ENCODE results near the gene STEAP4.
"Not testable (repeated sequence)": the region's sequence is repeated elsewhere in the genome, so short reads cannot be mapped to it uniquely, and the experiment has no call there.

The STEAP4 gene

GRCh38 chr7:88312061-88312663 lies 5.5 kb upstream of the STEAP4 start:
- DNase-seq (ENCODE audit: low spot score): peak; percentile 29

DNA sequence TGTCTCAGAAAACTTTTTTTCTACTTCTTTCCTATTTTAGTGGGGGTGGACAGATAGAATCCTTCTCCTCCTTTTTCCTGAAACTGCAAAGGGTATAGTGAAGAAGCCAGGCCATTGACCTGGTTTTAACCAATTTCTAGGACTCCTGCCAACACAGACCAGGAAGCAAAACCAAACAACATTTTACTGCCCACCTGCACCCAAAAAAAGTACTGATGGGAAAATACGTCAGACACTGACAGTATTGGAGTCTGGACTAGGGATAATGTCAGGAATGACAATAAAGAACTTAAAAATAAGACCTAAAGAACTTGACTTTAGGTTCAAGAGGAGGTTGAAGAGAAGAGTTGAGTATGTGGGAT lies 5.0 kb upstream of the STEAP4 start:
- DNase-seq (ENCODE audit: low spot score): no peak

DNA sequence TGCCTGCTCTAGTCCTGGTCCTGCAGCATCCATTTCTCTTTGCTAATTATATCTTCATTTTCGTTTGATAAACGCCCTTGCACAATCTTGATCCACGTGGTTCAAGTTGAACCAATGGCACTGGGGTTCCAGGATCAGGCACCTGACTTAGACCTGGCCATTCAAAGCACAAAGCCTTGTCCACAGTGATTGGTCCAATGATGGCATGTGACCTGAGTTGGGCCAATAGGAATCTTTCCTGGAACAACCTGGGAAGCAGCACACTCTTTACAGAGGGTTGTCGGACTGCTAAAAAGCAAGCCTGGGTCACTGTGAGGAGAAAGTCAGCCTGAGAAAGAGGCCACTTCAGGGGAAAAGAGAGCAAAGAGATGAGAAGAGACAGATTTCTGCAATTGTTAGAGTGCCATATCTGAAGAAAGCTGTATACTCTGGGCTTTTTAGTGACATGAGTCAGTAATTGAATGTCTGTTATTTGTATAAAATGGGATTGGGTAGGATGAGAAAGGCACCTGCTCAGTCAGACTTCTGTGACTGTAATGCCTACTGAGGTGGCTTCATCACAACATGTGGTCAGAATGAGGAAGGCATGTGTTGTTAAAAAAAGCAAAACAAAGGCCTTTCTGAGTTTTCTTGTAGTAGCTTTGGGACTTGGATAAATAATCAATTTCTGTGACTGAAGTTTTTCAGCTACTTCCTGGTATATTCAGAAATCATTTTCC lies 4.4 kb upstream of the STEAP4 start:
- no peak for DNase-seq (ENCODE audit: low spot score)

DNA sequence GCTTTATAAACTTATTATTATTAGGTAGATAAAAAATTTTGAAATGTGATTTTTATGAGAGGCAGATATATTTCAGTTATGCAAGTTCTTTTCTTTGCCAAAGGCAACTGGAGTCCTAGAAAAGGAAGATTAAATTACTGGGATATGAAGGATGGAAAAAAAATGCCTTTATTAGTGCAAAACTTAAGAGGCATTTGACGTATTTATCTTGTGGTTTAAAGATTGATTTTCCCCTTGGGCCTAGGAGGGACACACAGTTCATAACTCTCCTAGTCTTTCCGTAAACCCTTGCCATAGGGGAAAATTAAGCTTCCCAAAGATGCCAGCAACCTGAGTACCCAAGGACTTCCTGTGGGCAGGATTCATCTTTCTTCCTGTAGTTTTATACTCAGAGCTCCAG lies 3.1 kb upstream of the STEAP4 start:
- DNase-seq (ENCODE audit: low spot score): no peak

DNA sequence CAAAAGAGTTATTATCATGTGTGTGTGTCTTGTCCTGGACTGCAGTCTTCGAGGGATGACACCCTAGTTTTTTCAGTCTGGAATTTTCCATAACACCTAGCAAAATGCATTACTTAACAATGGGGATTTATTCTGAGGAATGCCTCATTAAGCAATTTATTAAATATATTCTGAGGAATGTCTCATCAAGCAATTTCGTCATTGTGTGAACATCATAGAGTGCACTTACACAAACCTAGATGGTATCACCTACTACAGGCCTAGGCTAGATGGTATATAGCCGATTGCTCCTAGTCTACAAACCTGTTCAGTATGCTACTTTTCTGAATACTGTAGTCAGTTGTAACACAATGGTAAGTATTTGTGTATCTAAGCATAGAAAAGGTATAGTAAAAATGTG lies 1.1 kb upstream of the STEAP4 start:
- no peak for DNase-seq (ENCODE audit: low spot score)

GRCh38 chr7:88307412-88307811 lies 718 bp upstream of the STEAP4 start:
- no peak for DNase-seq (ENCODE audit: low spot score)

DNA sequence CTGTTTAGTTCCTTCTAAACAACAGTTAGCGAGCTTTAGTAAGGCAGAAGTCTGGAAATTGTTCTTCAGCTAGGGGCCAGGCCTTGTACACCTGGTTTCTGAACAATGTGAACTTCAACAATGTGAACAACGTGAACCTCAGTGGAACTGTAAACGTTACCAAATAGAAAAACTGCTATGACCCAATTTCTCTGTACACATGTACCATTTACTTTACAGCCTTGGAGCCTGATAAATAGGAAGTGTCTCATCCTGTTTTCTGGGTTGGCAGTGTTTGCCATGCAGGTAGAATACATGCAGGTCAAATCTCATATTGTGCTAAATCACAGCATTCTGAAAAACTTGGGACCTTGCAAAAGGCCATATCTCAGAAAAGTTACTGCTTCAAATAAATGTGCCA lies 1.6 kb downstream of the STEAP4 start:
- no peak for DNase-seq (ENCODE audit: low spot score)

DNA sequence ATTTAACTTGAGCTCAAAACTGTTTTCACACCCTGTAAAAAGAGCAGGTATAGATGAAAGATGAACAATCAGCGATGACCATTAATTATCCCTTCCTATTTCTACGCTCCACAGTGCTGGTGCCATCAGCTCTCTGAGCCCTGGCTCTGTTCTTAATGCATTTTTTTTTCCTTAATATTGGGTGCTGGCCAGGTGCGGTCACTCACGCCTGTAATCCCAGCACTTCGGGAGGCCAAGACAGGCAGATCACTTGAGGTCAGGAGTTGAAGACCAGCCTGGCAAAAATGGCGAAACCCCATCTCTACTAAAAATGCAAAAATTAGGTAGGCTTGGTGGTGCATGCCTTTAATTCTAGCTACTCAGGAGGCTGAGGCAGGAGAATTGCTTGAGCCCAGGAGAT lies 4.2 kb downstream of the STEAP4 start:
- no peak for DNase-seq (ENCODE audit: low spot score)

- no peak for DNase-seq (ENCODE audit: low spot score)
Observed at GRCh38 chr7:88301924-88302323, 4.8 kb downstream of the STEAP4 start.

DNA sequence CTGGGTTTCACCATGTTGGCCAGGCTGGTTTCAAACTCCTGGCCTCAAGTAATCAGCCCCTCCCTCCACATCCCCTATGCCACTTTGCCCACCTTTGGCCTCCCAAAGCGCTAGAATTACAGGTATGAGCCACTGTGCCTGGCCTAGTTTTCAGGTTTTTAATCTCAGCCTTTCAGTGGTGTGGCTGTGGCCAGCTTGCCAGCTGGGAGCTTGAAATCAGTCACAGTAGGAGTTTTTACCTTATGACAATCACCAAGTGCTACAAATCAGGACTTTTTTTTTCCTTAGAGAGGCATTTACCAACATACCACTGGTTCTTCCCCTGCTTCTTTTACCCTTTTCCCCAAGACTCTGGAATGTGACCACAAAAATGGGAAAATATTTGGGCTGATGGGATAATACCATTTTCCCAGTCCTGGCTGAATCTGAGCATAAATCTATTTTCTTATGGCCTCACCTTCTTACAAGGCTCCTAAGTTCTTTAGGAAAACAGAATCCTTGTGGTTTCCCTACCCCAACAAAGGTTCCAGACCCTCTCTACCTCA lies 6.2 kb downstream of the STEAP4 start:
- no peak for DNase-seq (ENCODE audit: low spot score)

DNA sequence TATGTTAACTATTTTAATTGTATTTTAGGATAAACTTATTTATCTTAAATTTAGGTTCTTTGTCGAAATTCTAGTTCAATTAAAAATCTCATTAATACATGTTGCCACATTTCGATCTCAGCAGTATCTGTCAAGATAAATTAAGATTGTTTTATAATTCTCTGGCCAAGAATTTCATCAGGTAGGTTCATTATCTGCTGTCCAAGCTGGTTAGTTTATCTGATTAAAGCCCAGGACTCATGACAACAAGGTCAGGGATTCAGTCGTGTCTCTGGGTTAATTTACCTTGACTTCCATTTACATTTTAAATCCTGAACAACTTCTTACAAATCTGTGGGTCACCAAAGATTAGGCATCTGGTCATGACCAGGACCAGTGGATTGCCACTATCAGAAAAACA lies 7.6 kb downstream of the STEAP4 start:
- no peak for DNase-seq (ENCODE audit: low spot score)

DNA sequence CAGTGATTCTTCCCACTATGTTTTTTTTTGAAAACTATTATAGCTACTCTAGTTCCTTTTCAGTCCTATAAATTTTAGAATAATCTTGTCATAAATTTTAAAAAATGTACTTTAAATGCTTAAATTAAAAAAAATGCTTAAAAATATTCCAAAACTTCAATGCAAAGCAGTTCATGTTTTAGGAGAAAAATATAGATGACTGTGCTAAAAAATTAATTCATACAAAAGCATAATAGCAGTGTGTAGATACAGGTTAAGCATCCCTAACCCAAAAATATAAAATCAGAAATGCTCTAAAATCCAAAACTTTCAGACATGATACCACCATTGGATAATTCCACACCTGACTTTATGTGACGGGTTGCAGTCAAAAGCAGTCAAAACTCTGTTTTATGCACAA lies 12.8 kb downstream of the STEAP4 start:
- no peak for DNase-seq (ENCODE audit: low spot score)

DNA sequence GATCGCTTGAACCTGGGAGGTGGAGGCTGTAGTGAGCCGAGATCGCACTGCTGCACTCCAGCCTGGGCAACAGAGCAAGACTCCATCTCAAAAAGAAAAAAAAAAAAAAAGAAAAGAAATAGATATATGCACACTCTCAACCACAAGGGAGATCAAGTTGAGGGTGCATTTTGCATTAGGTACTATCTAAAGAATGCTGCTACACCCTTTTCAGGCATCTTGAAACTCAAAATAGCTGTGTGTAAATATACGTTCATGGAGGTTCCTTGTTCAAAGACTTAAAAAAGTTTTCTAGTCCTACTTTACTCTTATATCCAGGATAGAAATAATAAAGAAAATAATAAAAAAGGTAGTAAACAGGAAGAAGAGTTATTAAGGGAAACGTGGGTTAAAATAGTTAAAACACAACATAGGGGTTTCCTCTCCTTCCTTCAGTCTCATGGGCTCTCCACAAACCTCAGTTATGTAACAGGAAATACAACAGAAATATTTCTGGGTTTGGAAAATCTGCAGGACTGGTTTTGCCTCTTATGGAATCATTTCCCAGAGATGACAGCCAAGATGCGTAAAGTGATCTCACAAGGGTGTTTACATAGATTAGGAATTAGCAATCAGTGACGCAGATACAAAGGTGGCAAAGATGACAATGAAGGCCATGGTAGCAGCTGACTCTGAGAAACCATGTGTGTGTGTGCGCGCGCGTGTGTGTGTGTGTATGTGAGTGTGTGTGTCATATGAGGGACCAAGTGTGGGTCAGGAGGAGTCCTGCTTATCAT lies 15.1 kb downstream of the STEAP4 start:
- DNase-seq (ENCODE audit: low spot score): no peak

DNA sequence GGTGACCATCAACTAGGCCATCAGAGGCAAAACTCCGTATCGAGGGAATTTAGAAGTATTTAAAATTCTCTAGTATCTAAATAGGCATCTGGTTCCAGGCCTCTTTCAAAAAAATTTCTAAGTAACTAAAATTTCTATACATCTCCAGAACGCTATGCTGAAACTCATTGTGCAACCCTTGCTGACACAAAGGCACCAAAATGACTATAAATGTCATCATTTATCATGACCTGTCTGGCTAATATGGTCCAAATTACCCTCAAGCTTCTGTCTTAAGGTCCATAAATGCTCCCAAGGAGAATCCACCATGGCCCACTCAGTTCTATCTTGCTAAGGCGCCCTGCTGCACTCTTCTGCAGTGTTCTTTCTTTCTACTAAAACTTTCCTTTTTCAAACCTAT lies 16.2 kb downstream of the STEAP4 start:
- no peak for DNase-seq (ENCODE audit: low spot score)

DNA sequence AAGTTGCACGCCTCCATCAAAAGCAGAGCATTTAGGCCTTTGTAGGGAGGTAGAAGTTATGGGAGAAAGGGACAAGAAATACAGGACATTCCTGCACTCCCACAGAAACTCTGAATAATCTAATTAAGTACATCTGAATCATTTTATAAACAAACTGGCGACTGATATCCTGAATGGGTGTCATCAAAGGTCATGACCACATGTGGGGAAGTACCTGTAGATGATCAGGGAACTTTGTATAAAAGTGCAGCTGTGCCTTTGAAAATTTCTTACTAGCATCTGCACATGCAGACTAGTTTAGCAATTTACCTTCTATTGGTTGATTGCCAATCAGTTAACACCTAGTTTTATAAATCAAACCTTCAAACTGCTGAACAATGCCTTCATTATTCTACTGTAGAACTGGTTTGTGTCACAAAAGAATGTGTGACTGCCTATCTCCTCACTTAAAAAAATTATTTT lies 17.1 kb downstream of the STEAP4 start:
- DNase-seq (ENCODE audit: low spot score): no peak

DNA sequence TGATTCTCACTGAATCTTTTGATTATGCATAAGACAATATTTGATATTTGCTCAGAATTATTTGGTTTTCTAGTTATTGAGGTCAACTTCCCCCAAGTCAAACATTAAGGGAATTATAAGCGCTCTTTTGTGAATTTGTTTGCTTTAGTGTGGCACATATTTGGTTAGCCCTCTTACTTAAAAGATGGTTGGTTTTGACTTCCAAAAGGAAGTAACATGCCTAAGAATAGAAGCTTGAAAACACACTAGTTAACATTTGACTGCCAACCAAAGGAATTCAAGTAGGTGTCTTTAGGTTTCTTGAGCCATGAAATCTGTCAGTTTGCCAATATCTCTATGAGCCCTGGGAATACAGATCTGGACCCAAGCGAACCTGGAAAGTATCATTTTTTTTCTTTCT lies 24.9 kb downstream of the STEAP4 start:
- DNase-seq (ENCODE audit: low spot score): no peak

DNA sequence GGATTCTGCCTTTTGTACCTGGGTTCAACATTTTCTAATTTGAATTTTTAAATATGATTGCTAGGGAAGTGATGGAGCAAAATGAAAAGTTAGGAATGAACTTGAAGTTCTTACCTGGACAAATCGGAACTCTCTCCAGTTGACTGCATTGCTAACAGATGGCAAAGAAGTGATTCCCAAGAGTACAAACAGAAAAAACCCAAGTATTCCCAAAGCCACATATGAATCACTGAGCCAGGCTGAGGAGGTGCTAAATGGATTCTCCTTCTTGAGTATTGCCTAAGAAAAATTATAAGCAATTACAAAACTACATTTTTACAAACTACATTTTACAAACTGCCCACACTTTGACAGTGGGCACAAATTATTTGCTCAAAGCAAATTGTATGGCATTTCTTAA lies 25.9 kb downstream of the STEAP4 start:
- DNase-seq (ENCODE audit: low spot score): no peak

DNA sequence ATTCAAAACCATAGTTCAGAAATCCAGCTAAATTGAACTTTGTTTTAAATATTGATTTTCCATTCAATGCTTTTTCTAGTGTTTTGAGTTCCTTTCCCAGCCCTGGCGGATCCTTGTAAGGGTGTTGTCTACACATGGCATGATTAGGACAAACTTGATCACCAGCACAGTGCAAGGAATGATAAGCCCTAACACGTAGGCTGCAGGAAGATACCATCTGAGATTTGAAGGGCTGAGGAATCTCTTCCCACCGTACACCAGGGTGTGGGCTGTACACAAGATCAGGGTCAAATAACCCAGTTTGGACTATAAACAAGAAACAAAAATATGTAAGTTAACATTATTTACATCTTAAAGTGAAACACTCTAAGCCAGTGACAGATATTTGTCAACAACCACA lies 27.4 kb downstream of the STEAP4 start:
- no peak for DNase-seq (ENCODE audit: low spot score)

- no peak for DNase-seq (ENCODE audit: low spot score)
Observed at GRCh38 chr7:88278881-88279280, 27.8 kb downstream of the STEAP4 start.

DNA sequence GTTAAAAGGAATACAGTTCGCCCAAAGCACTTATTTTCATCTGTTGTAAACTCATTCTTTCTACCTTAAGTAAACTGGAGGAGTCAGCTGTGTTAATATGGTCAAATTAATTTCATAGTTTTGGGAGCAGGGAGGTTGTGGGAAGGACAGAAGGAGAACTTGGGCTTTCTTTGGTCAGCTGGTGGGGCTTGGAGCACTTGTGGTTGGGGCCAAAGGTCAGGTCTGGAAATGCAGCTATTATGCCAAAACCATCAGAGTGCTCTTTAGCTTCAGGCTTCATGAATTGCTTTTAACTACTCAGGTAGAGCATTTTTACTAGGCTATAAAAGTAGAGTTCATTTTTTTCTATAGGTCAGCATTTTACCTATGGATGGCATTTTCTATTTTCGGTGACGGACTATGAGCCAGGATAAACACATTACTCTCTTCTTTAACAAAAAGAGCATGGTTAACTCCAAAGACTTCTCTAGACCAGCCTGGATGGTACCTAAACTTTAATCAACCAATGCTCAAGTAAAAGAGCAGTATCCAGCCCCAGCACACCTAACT lies 30.0 kb downstream of the STEAP4 start:
- no peak for DNase-seq (ENCODE audit: low spot score)

DNA sequence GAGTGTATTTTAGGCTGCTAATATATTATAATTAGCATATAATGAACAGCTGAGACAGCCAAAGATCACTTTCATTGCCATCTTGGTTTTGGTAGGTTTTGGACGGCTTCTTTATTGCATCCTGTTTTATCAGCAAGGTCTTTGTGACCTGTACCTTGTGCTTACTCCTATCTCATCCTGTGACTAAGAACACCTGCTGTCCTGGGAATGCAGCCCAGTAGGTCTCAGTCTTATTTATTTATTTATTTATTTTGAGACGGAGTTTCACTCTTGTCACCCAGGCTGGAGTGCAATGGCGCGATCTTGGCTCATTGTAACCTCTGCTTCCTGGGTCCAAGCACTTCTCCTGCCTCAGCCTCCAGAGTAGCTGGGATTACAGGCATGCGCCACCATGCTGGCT lies 31.8 kb downstream of the STEAP4 start:
- DNase-seq (ENCODE audit: low spot score): not testable (repeated sequence)

GRCh38 chr7:88269586-88269985 lies 37.1 kb downstream of the STEAP4 start:
- no peak for DNase-seq (ENCODE audit: low spot score)

DNA sequence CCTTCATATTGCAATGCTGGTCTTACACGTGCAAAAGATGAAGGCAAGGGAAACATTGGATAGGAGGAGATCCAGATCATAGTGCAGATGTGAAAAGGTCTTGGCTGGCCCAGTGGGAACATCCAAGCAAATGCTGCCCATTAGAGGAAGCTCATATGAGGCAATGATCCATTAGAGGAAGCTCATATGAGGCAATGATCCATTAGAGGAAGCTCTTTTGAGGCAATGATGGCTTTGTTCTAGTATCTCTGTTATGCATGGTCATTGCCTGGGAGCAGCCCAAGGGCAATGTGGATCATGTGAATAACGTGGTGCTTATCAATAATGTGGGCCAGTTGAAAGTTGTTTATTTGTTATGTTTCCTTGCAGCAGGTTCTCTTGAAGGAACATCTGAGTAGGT lies 37.8 kb downstream of the STEAP4 start:
- DNase-seq (ENCODE audit: low spot score): no peak

All from AG08395 (cell line).